Measurements from ENCODE around the gene IL17D. TPM values are rescaled to one million over a fixed set of nuclear protein-coding genes. Genes with fewer than 3 reads are reported as not detected.

The IL17D gene
- total RNA-seq, 1 donor from 2014 or later: 0.35 TPM

- DNase-seq (ENCODE audit: low read depth): no peak
Measured at GRCh38 chr13:20691616-20692015, 11.9 kb upstream of the IL17D start.

- no peak for DNase-seq (ENCODE audit: low read depth)
Measured at GRCh38 chr13:20696073-20696472, 7.4 kb upstream of the IL17D start.

- no peak for DNase-seq (ENCODE audit: low read depth)
Measured at GRCh38 chr13:20699715-20700114, 3.8 kb upstream of the IL17D start.

- DNase-seq (ENCODE audit: low read depth): no peak
Measured at GRCh38 chr13:20700288-20700687, 3.2 kb upstream of the IL17D start.

GRCh38 chr13:20701461-20701860 is 2.0 kb upstream of the IL17D start:
- no peak for DNase-seq (ENCODE audit: low read depth)

GRCh38 chr13:20702530-20702914 is 977 bp upstream of the IL17D start:
- DNase-seq (ENCODE audit: low read depth): peak; percentile 6

GRCh38 chr13:20703780-20704458 is 420 bp downstream of the IL17D start:
- DNase-seq (ENCODE audit: low read depth): peak; percentile 18

- DNase-seq (ENCODE audit: low read depth): no peak
Measured at GRCh38 chr13:20704459-20705069, 1.1 kb downstream of the IL17D start.

- no peak for DNase-seq (ENCODE audit: low read depth)
Measured at GRCh38 chr13:20706661-20707060, 3.2 kb downstream of the IL17D start.

GRCh38 chr13:20708216-20708615 is 4.7 kb downstream of the IL17D start:
- DNase-seq (ENCODE audit: low read depth): no peak

GRCh38 chr13:20709369-20709768 is 5.9 kb downstream of the IL17D start:
- DNase-seq (ENCODE audit: low read depth): no peak

GRCh38 chr13:20709782-20710181 is 6.3 kb downstream of the IL17D start:
- DNase-seq (ENCODE audit: low read depth): no peak

- DNase-seq (ENCODE audit: low read depth): peak; percentile 7
Measured at GRCh38 chr13:20711301-20712044, 8.0 kb downstream of the IL17D start.

GRCh38 chr13:20713014-20713376 is 9.5 kb downstream of the IL17D start:
- DNase-seq (ENCODE audit: low read depth): no peak

- DNase-seq (ENCODE audit: low read depth): no peak
Measured at GRCh38 chr13:20713751-20714150, 10.3 kb downstream of the IL17D start.

GRCh38 chr13:20714161-20714560 is 10.7 kb downstream of the IL17D start:
- no peak for DNase-seq (ENCODE audit: low read depth)

- DNase-seq (ENCODE audit: low read depth): no peak
Measured at GRCh38 chr13:20714563-20715329, 11.2 kb downstream of the IL17D start.

- no peak for DNase-seq (ENCODE audit: low read depth)
Measured at GRCh38 chr13:20715330-20715712, 11.8 kb downstream of the IL17D start.

GRCh38 chr13:20716951-20717350 is 13.5 kb downstream of the IL17D start:
- DNase-seq (ENCODE audit: low read depth): no peak

GRCh38 chr13:20717581-20718542 is 14.4 kb downstream of the IL17D start:
- DNase-seq (ENCODE audit: low read depth): no peak

GRCh38 chr13:20718958-20719566 is 15.6 kb downstream of the IL17D start:
- DNase-seq (ENCODE audit: low read depth): no peak
